Activated CD8-positive, alpha-beta memory T cell treated with anti-CD3 and anti-CD28 coated beads, Interleukin-2, amount 50 U/mL, for 24 hours (primary cell): ENCODE results near the gene RNU1-4.
"Not testable (repeated sequence)": the region's sequence is repeated elsewhere in the genome, so short reads cannot be mapped to it uniquely, and the experiment has no call there.

ENCODE experiments used
- DNase-seq: peaks from one replicate; pipeline ENCODE4 v3.0.0-alpha.2; 2020; ENCODE audit errors: extremely low read depth

RNU1-4 gene

GRCh38 chr1:16708704-16709103, 31.6 kb upstream of the RNU1-4 start:
- not testable (repeated sequence) for DNase-seq

GRCh38 chr1:16709659-16710087, 30.6 kb upstream of the RNU1-4 start:
- not testable (repeated sequence) for DNase-seq

- DNase-seq, result not testable (repeated sequence)
Observed at GRCh38 chr1:16710618-16711017, 29.7 kb upstream of the RNU1-4 start.

GRCh38 chr1:16712131-16712530, 28.2 kb upstream of the RNU1-4 start:
- not testable (repeated sequence) for DNase-seq

- not testable (repeated sequence) for DNase-seq
Observed at GRCh38 chr1:16712582-16712981, 27.7 kb upstream of the RNU1-4 start.

GRCh38 chr1:16712984-16713383, 27.3 kb upstream of the RNU1-4 start:
- not testable (repeated sequence) for DNase-seq

- not testable (repeated sequence) for DNase-seq
Observed at GRCh38 chr1:16713480-16713879, 26.8 kb upstream of the RNU1-4 start.

GRCh38 chr1:16716691-16717335, 23.5 kb upstream of the RNU1-4 start:
- no peak for DNase-seq

- DNase-seq, result no peak
Observed at GRCh38 chr1:16717336-16718098, 22.8 kb upstream of the RNU1-4 start.

GRCh38 chr1:16718099-16718907, 22.0 kb upstream of the RNU1-4 start:
- not testable (repeated sequence) for DNase-seq

- no peak for DNase-seq
Observed at GRCh38 chr1:16718908-16719533, 21.3 kb upstream of the RNU1-4 start.

GRCh38 chr1:16719571-16720350, 20.6 kb upstream of the RNU1-4 start:
- no peak for DNase-seq

- no peak for DNase-seq
Observed at GRCh38 chr1:16720351-16721223, 19.7 kb upstream of the RNU1-4 start.

GRCh38 chr1:16721871-16722641, 18.3 kb upstream of the RNU1-4 start:
- no peak for DNase-seq

- DNase-seq, result no peak
Observed at GRCh38 chr1:16724718-16725438, 15.4 kb upstream of the RNU1-4 start.

GRCh38 chr1:16725439-16726245, 14.7 kb upstream of the RNU1-4 start:
- DNase-seq, result not testable (repeated sequence)

GRCh38 chr1:16727190-16728111, 12.9 kb upstream of the RNU1-4 start:
- peak; percentile 23 for DNase-seq
